Calu3 (cell line): ENCODE results near the gene CCN6. TPM values are rescaled to one million over a fixed set of nuclear protein-coding genes. Genes with fewer than 3 reads are reported as not detected.

Experiments used
- BruUV-seq: library from RNA; stranded (reverse); fragments of 400-500 nt; replicated peaks from 2 replicates; lab custom pipeline; 2021; lab: Mats Ljungman, UMichigan
- CTCF ChIA-PET: fragments of 300-600 bp; sonication (Branson Sonifier 250); formaldehyde crosslinking; loops from one replicate; lab custom pipeline; 2022; ENCODE audit warnings: antibody characterized with exemption; lab: Charles Lee
- DNase-seq: peaks from one replicate; pipeline ENCODE4 v3.0.0; 2022
- H3K27ac Mint-ChIP-seq: one replicate; pipeline ENCODE4 v1.8.0; 2022; ENCODE audit warnings: mixed read lengths; ENCODE audit not compliant: unreplicated experiment
- H3K27me3 Mint-ChIP-seq: one replicate; pipeline ENCODE4 v1.8.0; 2022; ENCODE audit warnings: mixed read lengths; ENCODE audit not compliant: unreplicated experiment
- H3K36me3 Mint-ChIP-seq: one replicate; pipeline ENCODE4 v1.8.0; 2022; ENCODE audit warnings: mild to moderate bottlenecking, moderate library complexity, mixed read lengths; ENCODE audit not compliant: insufficient read depth, unreplicated experiment
- H3K4me1 Mint-ChIP-seq: one replicate; pipeline ENCODE4 v1.8.0; 2022; ENCODE audit warnings: mild to moderate bottlenecking, low read depth, mixed read lengths; ENCODE audit not compliant: unreplicated experiment
- H3K4me3 Mint-ChIP-seq: one replicate; pipeline ENCODE4 v1.8.0; 2022; ENCODE audit warnings: mild to moderate bottlenecking, low read depth, moderate library complexity, mixed read lengths; ENCODE audit not compliant: unreplicated experiment
- H3K9me3 Mint-ChIP-seq: one replicate; pipeline ENCODE4 v1.8.0; 2022; ENCODE audit warnings: low read depth, mixed read lengths; ENCODE audit not compliant: unreplicated experiment
- CTCF ChIP-seq: fragments of 200-600 bp; IDR thresholded peaks from one replicate; pipeline ENCODE4 v1.8.0; 2022; ENCODE audit warnings: antibody characterized with exemption; ENCODE audit not compliant: unreplicated experiment
- intact Hi-C: fragments of 100-400 bp; cut with micrococcal nuclease; formaldehyde crosslinking; loops from one replicate; pipeline ENCODE4 v1.10.0; 2022; ENCODE audit not compliant: unreplicated experiment
- total RNA-seq: library from RNA; stranded (reverse); gene quantifications from 2 replicates; pipeline ENCODE4 v1.2.3, GENCODE V29; 2022

Gene CCN6
- total RNA-seq, 1 experiment from 2014 or later, result not detected

- no peak for DNase-seq
- no TSS peak for BruUV-seq
- CTCF ChIA-PET, result no interaction called here
- peaks cover 36% of the 10 kb centered on the region for H3K27me3 Mint-ChIP-seq
- intact Hi-C loops, result no loop called here
- H3K27ac Mint-ChIP-seq, result no peak overlapping the region
- no peak for TF ChIP-seq CTCF
- no peak overlapping the region for H3K4me3 Mint-ChIP-seq
- peaks cover 15% of the 10 kb centered on the region for H3K4me1 Mint-ChIP-seq
- H3K36me3 Mint-ChIP-seq, result no peaks in the 10 kb centered on the region
- no peaks in the 10 kb centered on the region for H3K9me3 Mint-ChIP-seq
Observed at GRCh38 chr6:112032728-112033127, 21.2 kb upstream of the CCN6 start.

GRCh38 chr6:112033791-112034615 lies 19.9 kb upstream of the CCN6 start:
- CTCF ChIA-PET, result no interaction called here
- Mint-ChIP-seq H3K9me3 (no peaks in the 10 kb centered on the region), H3K4me1 (peaks cover 14% of the 10 kb centered on the region), H3K4me3 (no peak overlapping the region), H3K27me3 (peaks cover 36% of the 10 kb centered on the region), H3K27ac (no peak overlapping the region), H3K36me3 (no peaks in the 10 kb centered on the region)
- BruUV-seq, result no TSS peak
- intact Hi-C loops, result no loop called here
- no peak for TF ChIP-seq CTCF
- no peak for DNase-seq

GRCh38 chr6:112034616-112034995 lies 19.3 kb upstream of the CCN6 start:
- Mint-ChIP-seq H3K27me3 (peaks cover 36% of the 10 kb centered on the region), H3K9me3 (no peaks in the 10 kb centered on the region), H3K27ac (no peak overlapping the region), H3K4me3 (no peak overlapping the region), H3K4me1 (peaks cover 8% of the 10 kb centered on the region), H3K36me3 (no peaks in the 10 kb centered on the region)
- no peak for TF ChIP-seq CTCF
- no peak for DNase-seq
- BruUV-seq, result no TSS peak
- CTCF ChIA-PET, result no interaction called here
- intact Hi-C loops, result no loop called here

GRCh38 chr6:112036088-112036637 lies 17.7 kb upstream of the CCN6 start:
- no TSS peak for BruUV-seq
- TF ChIP-seq CTCF, result no peak
- H3K4me3 Mint-ChIP-seq, result no peak overlapping the region
- H3K36me3 Mint-ChIP-seq, result no peaks in the 10 kb centered on the region
- no peak for DNase-seq
- CTCF ChIA-PET, result no interaction called here
- H3K27ac Mint-ChIP-seq, result no peak overlapping the region
- H3K4me1 Mint-ChIP-seq, result peaks cover 3% of the 10 kb centered on the region
- H3K9me3 Mint-ChIP-seq, result no peaks in the 10 kb centered on the region
- intact Hi-C loops, result no loop called here
- H3K27me3 Mint-ChIP-seq, result peaks cover 36% of the 10 kb centered on the region
